H9 (cell line): ENCODE data around the gene GFOD2. TPM values are rescaled to one million over a fixed set of nuclear protein-coding genes. Genes with fewer than 3 reads are reported as not detected.
A peak's percentile ranks its signal among the peaks of the same experiment; 100 is the strongest.

ENCODE experiments used
- DNase-seq: peaks from one replicate; pipeline ENCODE4 v3.0.0-alpha.2; 2017
- H2AFZ ChIP-seq: one replicate; pipeline ENCODE4 v1.6.1; 2013; ENCODE audit warnings: mild to moderate bottlenecking, low read length, control low read depth, moderate library complexity
- H2AK5ac ChIP-seq: 2 replicates; pipeline ENCODE4 v1.6.1; 2013; ENCODE audit warnings: low read length, control low read depth, mixed read lengths; ENCODE audit not compliant: insufficient read length
- H2BK120ac ChIP-seq: one replicate; pipeline ENCODE4 v1.6.1; 2013; ENCODE audit warnings: low read depth, mild to moderate bottlenecking, low read length, control low read depth, inconsistent platforms; ENCODE audit not compliant: poor library complexity, severe bottlenecking
- H2BK12ac ChIP-seq: 2 replicates; pipeline ENCODE4 v1.6.1; 2013; ENCODE audit warnings: low read length, control low read depth, mixed read lengths, low read depth; ENCODE audit not compliant: insufficient read length
- H2BK15ac ChIP-seq: 2 replicates; pipeline ENCODE4 v1.6.1; 2013; ENCODE audit warnings: low read depth, low read length, control low read depth
- H2BK20ac ChIP-seq: one replicate; pipeline ENCODE4 v1.6.1; 2013; ENCODE audit warnings: low read depth, mild to moderate bottlenecking, low read length, control low read depth, inconsistent platforms; ENCODE audit not compliant: poor library complexity, severe bottlenecking
- H2BK5ac ChIP-seq: 2 replicates; pipeline ENCODE4 v1.6.1; 2013; ENCODE audit warnings: low read length, control low read depth, mixed read lengths; ENCODE audit not compliant: insufficient read length
- H3K14ac ChIP-seq: 2 replicates; pipeline ENCODE4 v1.6.1; 2013; ENCODE audit warnings: low read length, control low read depth; ENCODE audit not compliant: insufficient read depth
- H3K18ac ChIP-seq: 2 replicates; pipeline ENCODE4 v1.6.1; 2013; ENCODE audit warnings: low read depth, mild to moderate bottlenecking, mixed read lengths, low read length, control low read depth; ENCODE audit not compliant: insufficient read length
- H3K23ac ChIP-seq: 2 replicates; pipeline ENCODE4 v1.6.1; 2013; ENCODE audit warnings: low read length, control low read depth, mixed read lengths, low read depth; ENCODE audit not compliant: insufficient read length
- H3K23me2 ChIP-seq: 2 replicates; pipeline ENCODE4 v1.6.1; 2013; ENCODE audit warnings: low read depth, mild to moderate bottlenecking, mixed read lengths, low read length, control low read depth; ENCODE audit not compliant: insufficient read length, poor library complexity, severe bottlenecking
- H3K27ac ChIP-seq: 2 replicates; pipeline ENCODE4 v1.5.1; 2013; ENCODE audit warnings: low read length, control low read depth, mixed read lengths, low read depth; ENCODE audit not compliant: insufficient read length
- H3K27me3 ChIP-seq: 2 replicates; pipeline ENCODE4 v1.6.1; 2013; ENCODE audit warnings: low read length, control low read depth, inconsistent platforms; ENCODE audit not compliant: insufficient read depth
- H3K4ac ChIP-seq: 2 replicates; pipeline ENCODE4 v1.6.1; 2013; ENCODE audit warnings: low read depth, mild to moderate bottlenecking, control low read depth, inconsistent platforms, low read length, moderate library complexity
- H3K4me1 ChIP-seq: 2 replicates; pipeline ENCODE4 v1.6.1; 2013; ENCODE audit warnings: low read length, control low read depth, inconsistent platforms; ENCODE audit not compliant: insufficient read depth
- H3K4me2 ChIP-seq: 2 replicates; pipeline ENCODE4 v1.6.1; 2013; ENCODE audit warnings: low read length, control low read depth, mixed read lengths; ENCODE audit not compliant: insufficient read length, insufficient read depth
- H3K56ac ChIP-seq: 2 replicates; pipeline ENCODE4 v1.6.1; 2013; ENCODE audit warnings: low read depth, mild to moderate bottlenecking, mixed read lengths, low read length, control low read depth; ENCODE audit not compliant: insufficient read length
- H3K79me1 ChIP-seq: 2 replicates; pipeline ENCODE4 v1.6.1; 2013; ENCODE audit warnings: low read depth, mild to moderate bottlenecking, moderate library complexity, low read length, control low read depth, inconsistent platforms; ENCODE audit not compliant: insufficient read depth, poor library complexity, severe bottlenecking
- H3K79me2 ChIP-seq: 2 replicates; pipeline ENCODE4 v1.6.1; 2013; ENCODE audit warnings: low read length, control low read depth, inconsistent platforms; ENCODE audit not compliant: insufficient read depth
- H3K9ac ChIP-seq: 2 replicates; pipeline ENCODE4 v1.6.1; 2013; ENCODE audit warnings: low read length, control low read depth, mixed read lengths; ENCODE audit not compliant: insufficient read length; ENCODE audit errors: extremely low read depth
- H3K9me3 ChIP-seq: one replicate; pipeline ENCODE4 v1.6.1; 2013; ENCODE audit warnings: low read depth, low read length, inconsistent platforms; ENCODE audit not compliant: control insufficient read depth
- H3T11ph ChIP-seq: one replicate; pipeline ENCODE4 v1.6.1; 2013; ENCODE audit warnings: mild to moderate bottlenecking, low read length, control low read depth, inconsistent platforms
- H4K20me1 ChIP-seq: one replicate; pipeline ENCODE4 v1.6.1; 2013; ENCODE audit not compliant: control insufficient read depth, insufficient read length, insufficient read depth
- H4K5ac ChIP-seq: 2 replicates; pipeline ENCODE4 v1.6.1; 2013; ENCODE audit warnings: low read depth, mild to moderate bottlenecking, mixed read lengths, low read length, control low read depth; ENCODE audit not compliant: insufficient read length
- H4K8ac ChIP-seq: replicated peaks from 2 replicates; pipeline ENCODE4 v1.6.1; 2013; ENCODE audit warnings: low read length, control low read depth, mixed read lengths, low read depth; ENCODE audit not compliant: insufficient read length
- H4K91ac ChIP-seq: 2 replicates; pipeline ENCODE4 v1.6.1; 2013; ENCODE audit warnings: low read depth, mild to moderate bottlenecking, moderate library complexity, mixed read lengths, low read length, control low read depth; ENCODE audit not compliant: insufficient read length
- H3K27ac Mint-ChIP-seq, 3 experiments: 2 replicates in 2 of 3; 3 replicates in 1 of 3; pipeline ENCODE4 v1.8.0; 2020 to 2021; ENCODE audit warnings: mixed read lengths in 3 of 3, mild to moderate bottlenecking in 1 of 3, moderate library complexity in 1 of 3
- H3K27me3 Mint-ChIP-seq: 2 replicates; pipeline ENCODE4 v1.8.0; 2021; ENCODE audit warnings: low read depth, mild to moderate bottlenecking, moderate library complexity, mixed read lengths
- H3K36me3 Mint-ChIP-seq, 3 experiments: 2 replicates in 2 of 3; 3 replicates in 1 of 3; pipeline ENCODE4 v1.8.0; 2020 to 2021; ENCODE audit warnings: low read depth in 3 of 3, mixed read lengths in 3 of 3; ENCODE audit not compliant: insufficient read depth in 1 of 3
- H3K4me1 Mint-ChIP-seq, 2 experiments: 2 replicates each; pipeline ENCODE4 v1.8.0; 2020; ENCODE audit warnings: mixed read lengths in 2 of 2
- H3K4me3 Mint-ChIP-seq, 2 experiments: 2 replicates in 1 of 2; 3 replicates in 1 of 2; pipeline ENCODE4 v1.8.0; 2020 to 2021; ENCODE audit warnings: mild to moderate bottlenecking in 2 of 2, mixed read lengths in 2 of 2, moderate library complexity in 1 of 2
- H3K9me3 Mint-ChIP-seq, 2 experiments: 2 replicates in 1 of 2; 3 replicates in 1 of 2; pipeline ENCODE4 v1.8.0; 2020; ENCODE audit warnings: mild to moderate bottlenecking in 2 of 2, mixed read lengths in 2 of 2, moderate library complexity in 1 of 2
- CTCF ChIP-seq: fragments of 200-600 bp; sonication (generic); conservative IDR thresholded peaks from 3 replicates; pipeline ENCODE4 v1.8.0; 2021; ENCODE audit warnings: antibody characterized with exemption, mild to moderate bottlenecking
- WGBS: extraction: QIAGEN DNeasy Blood & Tissue Kit; methylation state at CpG from one replicate; pipeline ENCODE4 v1.1.7; 2013; ENCODE audit warnings: missing lambda C conversion rate, low lambda C conversion rate, mixed read lengths; ENCODE audit not compliant: insufficient read length; ENCODE audit errors: extremely low coverage; 5-methylcytosine and 5-hydroxymethylcytosine counted together
- total RNA-seq: library from RNA; stranded (reverse); gene quantifications from 2 replicates; pipeline ENCODE4 v1.2.1, GENCODE V29; 2021

The GFOD2 gene
- total RNA-seq, 1 experiment from 2014 or later: 21.8 TPM

- no peak for TF ChIP-seq CTCF
- no CpG with 5 or more reads among the region's 12 CpGs for WGBS
- Histone ChIP-seq H3K79me2 (no peaks in the 10 kb centered on the region), H3K79me1 (no peaks in the 10 kb centered on the region), H3K27me3 (no peaks in the 10 kb centered on the region), H3K18ac (no peak overlapping the region), H3K27ac (no peak overlapping the region), H3K14ac (no peak overlapping the region), H4K5ac (no peak overlapping the region), H3T11ph (no peak overlapping the region), H2AFZ (no peak overlapping the region), H2BK5ac (no peak overlapping the region), H3K56ac (no peak overlapping the region), H2BK15ac (no peak overlapping the region), H3K9me3 (no peaks in the 10 kb centered on the region), H4K8ac (no peak overlapping the region), H3K4me2 (no peak overlapping the region), H3K4me1 (no peaks in the 10 kb centered on the region), H4K20me1 (peaks cover under 1% of the 10 kb centered on the region), H3K23me2 (no peaks in the 10 kb centered on the region), H3K9ac (no peak overlapping the region), H3K23ac (no peak overlapping the region), H4K91ac (no peak overlapping the region), H2AK5ac (no peak overlapping the region), H2BK20ac (no peak overlapping the region), H2BK12ac (no peak overlapping the region), H2BK120ac (no peak overlapping the region), H3K4ac (no peak overlapping the region)
- no peak overlapping the region for H3K4me3 Mint-ChIP-seq
- H3K4me1 Mint-ChIP-seq: no peaks in the 10 kb centered on the region
- no peaks in the 10 kb centered on the region for H3K9me3 Mint-ChIP-seq
- no peaks in the 10 kb centered on the region for H3K27me3 Mint-ChIP-seq
- H3K27ac Mint-ChIP-seq: peak overlapping the region in 1 of 3 experiments; percentile 42; a peak in 2 of 7 replicates
- DNase-seq: no peak
- peaks cover 1 to 15% (median 6%) of the 10 kb centered on the region in 3 experiments; a peak in 4 of 7 replicates for H3K36me3 Mint-ChIP-seq
Observed at GRCh38 chr16:67678354-67679023, 40.6 kb downstream of the GFOD2 start.
